GM12865 (cell line): Measurements from ENCODE around the gene KRR1.
"Not testable (repeated sequence)": the region's sequence is repeated elsewhere in the genome, so short reads cannot be mapped to it uniquely, and the experiment has no call there.

Experiments
- DNase-seq: peaks from one replicate; pipeline ENCODE4 v3.0.0; 2010; ENCODE audit warnings: low read depth
- H3K4me3 ChIP-seq: 2 replicates; pipeline ENCODE4 v1.5.1; 2011; ENCODE audit warnings: mild to moderate bottlenecking, low read depth, low read length, control low read depth
- TF ChIP-seq, protein P1 (sequence below): IDR thresholded peaks from 2 replicates; pipeline ENCODE4 v1.5.1; 2011; ENCODE audit warnings: low read length, control low read depth, low read depth, inconsistent platforms; ENCODE audit not compliant: insufficient read depth; ENCODE audit errors: missing control alignments

The KRR1 gene

GRCh38 chr12:75457191-75457590 lies 54.2 kb downstream of the KRR1 start:
- DNase-seq, result no peak
- TF ChIP-seq, protein P1, sequence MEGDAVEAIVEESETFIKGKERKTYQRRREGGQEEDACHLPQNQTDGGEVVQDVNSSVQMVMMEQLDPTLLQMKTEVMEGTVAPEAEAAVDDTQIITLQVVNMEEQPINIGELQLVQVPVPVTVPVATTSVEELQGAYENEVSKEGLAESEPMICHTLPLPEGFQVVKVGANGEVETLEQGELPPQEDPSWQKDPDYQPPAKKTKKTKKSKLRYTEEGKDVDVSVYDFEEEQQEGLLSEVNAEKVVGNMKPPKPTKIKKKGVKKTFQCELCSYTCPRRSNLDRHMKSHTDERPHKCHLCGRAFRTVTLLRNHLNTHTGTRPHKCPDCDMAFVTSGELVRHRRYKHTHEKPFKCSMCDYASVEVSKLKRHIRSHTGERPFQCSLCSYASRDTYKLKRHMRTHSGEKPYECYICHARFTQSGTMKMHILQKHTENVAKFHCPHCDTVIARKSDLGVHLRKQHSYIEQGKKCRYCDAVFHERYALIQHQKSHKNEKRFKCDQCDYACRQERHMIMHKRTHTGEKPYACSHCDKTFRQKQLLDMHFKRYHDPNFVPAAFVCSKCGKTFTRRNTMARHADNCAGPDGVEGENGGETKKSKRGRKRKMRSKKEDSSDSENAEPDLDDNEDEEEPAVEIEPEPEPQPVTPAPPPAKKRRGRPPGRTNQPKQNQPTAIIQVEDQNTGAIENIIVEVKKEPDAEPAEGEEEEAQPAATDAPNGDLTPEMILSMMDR, result no peak
- no peak overlapping the region for H3K4me3 ChIP-seq

- DNase-seq, result no peak
- H3K4me3 ChIP-seq, result no peak overlapping the region
- TF ChIP-seq, protein P1, result no peak
These were observed 55.6 kb downstream of the KRR1 start for GRCh38 chr12:75455839-75456238.

DNA sequence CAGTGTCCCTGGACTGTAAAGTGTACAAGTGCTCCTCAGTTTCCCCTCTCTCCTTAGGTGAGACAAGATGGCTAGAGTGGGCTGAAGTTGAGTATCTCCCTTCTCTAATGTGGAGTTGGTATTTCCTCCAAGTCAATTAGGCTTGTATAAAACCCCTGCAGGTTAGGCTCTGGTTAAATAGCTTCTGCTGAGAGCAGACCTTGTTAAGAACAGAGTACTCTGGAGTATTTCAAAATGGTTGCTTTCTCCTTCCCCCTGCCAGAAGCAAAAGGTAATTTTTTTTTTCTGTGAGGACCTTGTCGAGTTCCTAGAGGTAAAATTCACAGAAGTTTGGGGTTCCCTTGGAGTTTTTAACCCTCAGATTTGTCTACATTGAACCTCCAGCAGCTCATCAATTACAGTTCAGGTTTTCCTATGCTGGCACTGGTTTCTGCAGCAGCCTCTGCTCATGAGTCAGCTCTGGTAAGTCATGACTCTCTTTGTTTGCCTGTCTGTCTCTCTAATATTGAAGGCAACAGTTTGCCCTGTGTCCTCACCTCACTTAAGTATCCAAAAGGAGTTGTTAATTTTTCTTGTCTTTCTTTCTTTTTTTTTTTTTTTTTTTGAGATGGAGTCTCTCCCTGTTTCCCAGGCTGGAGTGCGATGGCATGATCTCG lies 58.6 kb downstream of the KRR1 start:
- TF ChIP-seq, protein P1, result no peak
- DNase-seq, result no peak
- H3K4me3 ChIP-seq, result no peak overlapping the region

- TF ChIP-seq, protein P1, result no peak
- DNase-seq, result no peak
- H3K4me3 ChIP-seq, result no peak overlapping the region
These were observed 63.6 kb downstream of the KRR1 start for GRCh38 chr12:75447691-75448393.

- no peak overlapping the region for H3K4me3 ChIP-seq
- DNase-seq, result no peak
- TF ChIP-seq, protein P1, result no peak
These were observed 64.6 kb downstream of the KRR1 start for GRCh38 chr12:75446857-75447256.

DNA sequence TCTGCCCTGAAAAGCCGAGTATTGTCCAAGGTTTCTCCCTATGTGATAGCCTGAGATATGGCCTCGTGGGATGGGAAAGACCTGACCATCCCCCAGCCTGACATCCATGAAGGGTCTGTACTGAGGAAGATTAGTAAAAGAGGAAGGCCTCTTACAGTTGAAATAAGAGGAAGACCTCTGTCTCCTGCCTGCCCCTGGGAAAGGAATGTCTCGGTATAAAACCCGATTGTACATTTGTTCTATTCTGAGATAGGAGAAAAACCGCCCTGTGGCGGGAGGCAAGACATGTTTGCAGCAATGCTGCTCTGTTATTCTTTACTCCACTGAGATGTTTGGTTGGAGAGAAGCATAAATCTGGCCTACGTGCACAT lies 66.3 kb downstream of the KRR1 start:
- DNase-seq, H3K4me3 ChIP-seq: not testable (repeated sequence)

DNA sequence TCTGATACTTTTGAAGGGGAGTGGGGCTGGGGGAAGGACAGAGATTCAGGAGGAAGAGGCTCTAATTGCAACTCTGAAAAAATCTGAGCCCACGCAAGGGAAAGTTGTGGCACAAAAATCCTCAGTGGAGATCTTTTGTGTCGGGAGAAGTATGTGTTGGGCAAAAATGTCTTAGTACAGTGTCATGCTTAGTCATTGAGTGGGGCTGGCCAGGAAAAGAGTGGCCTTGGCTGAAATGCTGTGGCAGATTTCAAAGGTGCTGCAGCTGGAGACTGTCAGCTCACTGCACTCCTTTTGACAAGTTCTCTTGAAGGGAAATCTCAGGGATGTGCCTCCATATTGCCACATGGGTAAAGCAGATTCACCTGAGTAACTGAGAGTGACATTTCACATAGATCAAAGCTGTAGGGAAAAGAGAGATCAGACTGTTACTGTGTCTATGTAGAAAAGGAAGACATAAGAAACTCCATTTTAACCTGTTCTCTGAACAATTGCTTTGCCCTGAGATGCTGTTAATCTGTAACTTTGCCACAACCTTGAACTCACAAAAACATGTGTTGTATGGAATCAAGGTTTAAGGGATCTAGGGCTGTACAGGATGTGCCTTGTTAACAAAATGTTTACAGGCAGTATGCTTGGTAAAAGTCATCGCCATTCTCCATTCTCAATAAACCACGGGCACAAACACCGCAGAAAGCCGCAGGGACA lies 66.8 kb downstream of the KRR1 start:
- no peak overlapping the region for H3K4me3 ChIP-seq
- TF ChIP-seq, protein P1, result no peak
- no peak for DNase-seq
